ENCODE results near the gene MSH5.

DNA sequence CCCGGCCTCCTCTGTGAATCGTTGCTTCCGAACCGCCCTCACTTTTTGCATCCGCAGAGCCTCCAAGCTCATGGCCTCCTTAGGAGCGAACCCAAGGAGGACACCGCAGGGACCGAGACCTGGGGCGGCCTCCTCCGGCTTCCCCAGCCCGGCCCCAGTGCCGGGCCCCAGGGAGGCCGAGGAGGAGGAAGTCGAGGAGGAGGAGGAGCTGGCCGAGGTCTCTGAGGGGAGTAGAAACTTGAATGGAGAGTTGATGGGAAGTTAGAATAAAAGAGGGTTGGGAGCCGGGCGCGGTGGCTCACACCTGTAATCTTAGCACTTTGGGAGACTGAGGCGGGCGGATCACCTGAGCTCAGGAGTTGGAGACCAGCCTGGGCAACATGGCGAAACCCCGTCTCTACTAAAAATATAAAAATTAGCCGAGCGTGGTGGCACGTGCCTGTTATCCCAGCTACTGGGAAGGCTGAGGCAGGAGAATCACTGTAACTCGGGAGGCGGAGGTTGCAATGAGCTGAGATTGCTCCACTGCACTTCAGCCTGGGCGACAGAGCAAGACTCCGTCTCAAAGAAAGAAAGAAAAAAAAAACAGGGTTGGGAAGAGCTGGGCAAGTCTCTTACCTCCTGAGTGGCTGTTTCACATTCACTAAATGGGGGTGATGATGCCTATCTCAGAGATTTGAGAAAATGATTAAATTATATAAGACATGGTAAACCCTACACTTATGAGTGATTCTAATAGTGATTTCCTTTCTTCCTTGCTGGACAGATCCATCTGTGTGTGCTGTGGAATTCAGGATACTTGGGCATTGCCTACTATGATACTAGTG, 805 bp downstream of the MSH5 start:
- TF ChIP-seq CTCF (IDR thresholded peaks at IDR 0.05) (no peak), SMAD3 (CRISPR knock-in tag; IDR thresholded peaks at IDR 0.05; ENCODE audit: borderline replicate concordance) (no peak), MAX (CRISPR knock-in tag; IDR thresholded peaks at IDR 0.05) (no peak), JUN (CRISPR knock-in tag; IDR thresholded peaks at IDR 0.05) (no peak), ESRRA (CRISPR knock-in tag; IDR thresholded peaks at IDR 0.05; ENCODE audit: borderline replicate concordance) (no peak), NFATC4 (CRISPR knock-in tag; IDR thresholded peaks at IDR 0.05) (no peak), ETV6 (CRISPR knock-in tag; IDR thresholded peaks at IDR 0.05) (no peak), NR2C2 (CRISPR knock-in tag; IDR thresholded peaks at IDR 0.05) (no peak), MYBL2 (CRISPR knock-in tag; IDR thresholded peaks at IDR 0.05) (no peak), KAT7 (CRISPR knock-in tag; IDR thresholded peaks at IDR 0.05; ENCODE audit: borderline replicate concordance) (no peak), PRRX2 (CRISPR knock-in tag; IDR thresholded peaks at IDR 0.05) (no peak), ZNF423 (CRISPR knock-in tag; IDR thresholded peaks at IDR 0.05) (no peak), RELA (CRISPR knock-in tag; IDR thresholded peaks at IDR 0.05; ENCODE audit: borderline replicate concordance) (no peak)

Measured in WTC11 (cell line).